Panc1 (cell line): ENCODE results near the gene GALNT16. TPM values are rescaled to one million over a fixed set of nuclear protein-coding genes. Genes with fewer than 3 reads are reported as not detected.

Source experiments
- ATAC-seq: fragments of 200-7000 bp; cut with Tn5 transposase; 2 replicates; pipeline ENCODE4 v1.9.1; 2020; ENCODE audit warnings: mild to moderate bottlenecking, moderate library complexity
- BruUV-seq: library from RNA; stranded (reverse); fragments of 400-500 nt; replicated peaks from 2 replicates; lab custom pipeline; 2021; lab: Mats Ljungman, UMichigan
- CTCF ChIA-PET: fragments of 300-600 bp; sonication (Branson Sonifier 250); formaldehyde crosslinking; loops from one replicate; lab custom pipeline; 2022; ENCODE audit warnings: antibody characterized with exemption; lab: Charles Lee
- POLR2A ChIA-PET: fragments of 300-600 bp; sonication (Branson Sonifier 250); formaldehyde crosslinking; loops from one replicate; lab custom pipeline; 2022; ENCODE audit warnings: antibody characterized with exemption; lab: Charles Lee
- DNase-seq: peaks from one replicate; pipeline ENCODE4 v3.0.0-alpha.2; 2010; ENCODE audit warnings: low read depth, low spot score
- H3K27ac ChIP-seq: 2 replicates; pipeline ENCODE4 v1.5.1; 2011; ENCODE audit warnings: mild to moderate bottlenecking, low read length, inconsistent platforms
- H3K27me3 ChIP-seq: fragments of 200-500 bp; sonication (Bioruptor generic); 2 replicates; pipeline ENCODE4 v1.6.0; 2014; ENCODE audit warnings: low read length, inconsistent platforms; ENCODE audit not compliant: control insufficient read depth, insufficient read depth
- H3K36me3 ChIP-seq: fragments of 200-500 bp; sonication (Bioruptor generic); 2 replicates; pipeline ENCODE4 v1.5.1; 2014; ENCODE audit warnings: inconsistent platforms, mild to moderate bottlenecking, low read length, moderate library complexity; ENCODE audit not compliant: control insufficient read depth, insufficient read depth
- H3K4me1 ChIP-seq: 2 replicates; pipeline ENCODE4 v1.5.1; 2011; ENCODE audit warnings: inconsistent platforms, mild to moderate bottlenecking, low read length, moderate library complexity; ENCODE audit not compliant: control insufficient read depth, insufficient read depth
- H3K4me3 ChIP-seq, 2 experiments: 2 replicates each; pipeline ENCODE4 v1.5.1; 2011 to 2012; ENCODE audit warnings: low read depth in 2 of 2, low read length in 2 of 2, mild to moderate bottlenecking in 2 of 2, inconsistent platforms in 1 of 2, moderate library complexity in 1 of 2
- H3K9me3 ChIP-seq: fragments of 200-500 bp; sonication (Bioruptor generic); 2 replicates; pipeline ENCODE4 v1.5.1; 2014; ENCODE audit warnings: low read depth, mild to moderate bottlenecking, inconsistent platforms, low read length, moderate library complexity; ENCODE audit not compliant: control insufficient read depth, insufficient read depth
- POLR2AphosphoS5 ChIP-seq: IDR thresholded peaks from 2 replicates; pipeline ENCODE4 v1.6.1; 2012; ENCODE audit warnings: mild to moderate bottlenecking, low read depth, low read length, moderate library complexity
- REST ChIP-seq, 2 experiments: IDR thresholded peaks; 2 replicates each; pipeline ENCODE4 v1.6.1; 2011 to 2012; ENCODE audit warnings: low read depth in 2 of 2, control low read depth in 1 of 2, low read length in 1 of 2, mild to moderate bottlenecking in 1 of 2, moderate library complexity in 1 of 2; ENCODE audit not compliant: insufficient read depth in 1 of 2
- SIN3A ChIP-seq: IDR thresholded peaks from 2 replicates; pipeline ENCODE4 v1.6.1; 2012; ENCODE audit warnings: low read depth, mild to moderate bottlenecking, low read length, moderate library complexity, borderline replicate concordance; ENCODE audit not compliant: insufficient read depth
- TCF7L2 ChIP-seq: IDR thresholded peaks from 2 replicates; pipeline ENCODE4 v1.6.1; 2011; ENCODE audit warnings: mild to moderate bottlenecking, low read depth, low read length, inconsistent platforms
- in situ Hi-C: cut with HindIII; loops from 2 replicates; pipeline ENCODE4 v1.10.0; 2016; ENCODE audit warnings: low sequenced_read_pairs, low pct_unique_long_range_greater_than_20kb
- intact Hi-C: fragments of 100-400 bp; cut with micrococcal nuclease; formaldehyde crosslinking; loops from one replicate; pipeline ENCODE4 v1.10.0; 2022; ENCODE audit not compliant: unreplicated experiment
- total RNA-seq: library from RNA; stranded (reverse); gene quantifications from one replicate; pipeline ENCODE4 v1.2.1, GENCODE V29; 2021; ENCODE audit not compliant: unreplicated experiment
- TF ChIP-seq, protein P1 (sequence below): fragments of 450-650 bp; IDR thresholded peaks from 2 replicates; pipeline ENCODE4 v1.5.1; 2017; ENCODE audit warnings: mild to moderate bottlenecking

The GALNT16 gene
- total RNA-seq, 1 experiment from 2014 or later: 0.72 TPM

GRCh38 chr14:69392481-69392880 is 132.5 kb downstream of the GALNT16 start:
- intact Hi-C loops (no loop called here), in situ Hi-C loops (no loop called here)
- POLR2A ChIA-PET: no interaction called here
- H3K27ac ChIP-seq: no peak overlapping the region
- H3K4me3 ChIP-seq: no peak overlapping the region
- ATAC-seq (no peak), DNase-seq (no peak)
- H3K9me3 ChIP-seq: no peaks in the 10 kb centered on the region
- CTCF ChIA-PET: interaction anchor here (0.7 kb wide), 1 partner anchor 68 kb away, joined by 3 read pairs; no protein-coding TSS in a partner anchor
- peaks cover 47% of the 10 kb centered on the region for H3K36me3 ChIP-seq
- BruUV-seq: no TSS peak
- peaks cover 16% of the 10 kb centered on the region for H3K4me1 ChIP-seq
- TF ChIP-seq POLR2AphosphoS5 (no peak), TCF7L2 (no peak), SIN3A (no peak), REST (IDR thresholded peaks at IDR 0.05; ENCODE audit: insufficient read depth in 1 of 2, low read depth in 2 of 2, low read length in 1 of 2) (no peak)
- TF ChIP-seq, protein P1, sequence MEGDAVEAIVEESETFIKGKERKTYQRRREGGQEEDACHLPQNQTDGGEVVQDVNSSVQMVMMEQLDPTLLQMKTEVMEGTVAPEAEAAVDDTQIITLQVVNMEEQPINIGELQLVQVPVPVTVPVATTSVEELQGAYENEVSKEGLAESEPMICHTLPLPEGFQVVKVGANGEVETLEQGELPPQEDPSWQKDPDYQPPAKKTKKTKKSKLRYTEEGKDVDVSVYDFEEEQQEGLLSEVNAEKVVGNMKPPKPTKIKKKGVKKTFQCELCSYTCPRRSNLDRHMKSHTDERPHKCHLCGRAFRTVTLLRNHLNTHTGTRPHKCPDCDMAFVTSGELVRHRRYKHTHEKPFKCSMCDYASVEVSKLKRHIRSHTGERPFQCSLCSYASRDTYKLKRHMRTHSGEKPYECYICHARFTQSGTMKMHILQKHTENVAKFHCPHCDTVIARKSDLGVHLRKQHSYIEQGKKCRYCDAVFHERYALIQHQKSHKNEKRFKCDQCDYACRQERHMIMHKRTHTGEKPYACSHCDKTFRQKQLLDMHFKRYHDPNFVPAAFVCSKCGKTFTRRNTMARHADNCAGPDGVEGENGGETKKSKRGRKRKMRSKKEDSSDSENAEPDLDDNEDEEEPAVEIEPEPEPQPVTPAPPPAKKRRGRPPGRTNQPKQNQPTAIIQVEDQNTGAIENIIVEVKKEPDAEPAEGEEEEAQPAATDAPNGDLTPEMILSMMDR: no peak
- H3K27me3 ChIP-seq: no peaks in the 10 kb centered on the region

DNA sequence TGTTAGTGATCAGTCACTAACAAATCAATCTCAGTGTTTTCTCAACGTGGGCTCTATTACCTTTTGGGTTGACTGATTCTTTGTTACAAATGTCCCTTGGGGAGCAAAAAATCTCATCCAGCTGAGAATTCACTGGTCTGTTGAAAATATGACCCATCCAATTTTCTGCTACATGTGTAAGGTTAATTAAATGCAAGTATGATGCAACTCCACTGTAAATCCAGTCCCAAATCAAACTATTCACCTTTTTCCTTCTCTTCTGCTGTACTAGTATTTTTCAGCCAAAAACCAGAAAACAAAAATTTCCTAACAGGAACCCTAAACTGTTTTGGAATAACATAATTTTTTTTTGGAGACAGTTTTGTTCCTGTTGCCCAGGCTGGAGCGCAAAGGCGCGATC is 136.0 kb downstream of the GALNT16 start:
- CTCF ChIA-PET: no interaction called here
- TF ChIP-seq POLR2AphosphoS5: no peak
- no peak for TF ChIP-seq SIN3A
- TF ChIP-seq, protein P1: no peak
- no peak for TF ChIP-seq TCF7L2
- TF ChIP-seq REST (IDR thresholded peaks at IDR 0.05; ENCODE audit: insufficient read depth in 1 of 2, low read depth in 2 of 2, low read length in 1 of 2): no peak
- intact Hi-C loops: no loop called here
- Histone ChIP-seq H3K27me3 (no peaks in the 10 kb centered on the region), H3K4me3 (no peak overlapping the region), H3K9me3 (no peaks in the 10 kb centered on the region), H3K4me1 (peaks cover 16% of the 10 kb centered on the region), H3K36me3 (peaks cover 42% of the 10 kb centered on the region), H3K27ac (peak overlapping the region; percentile 39; the same call in 1 of the 2 replicates)
- DNase-seq (no peak), ATAC-seq (no peak)
- no TSS peak for BruUV-seq
- in situ Hi-C loops: no loop called here
- POLR2A ChIA-PET: no interaction called here
